HK-2 (cell line): ENCODE data around the gene ACTBL2.
A peak's percentile ranks its signal among the peaks of the same experiment; 100 is the strongest.

Experiments used
- DNase-seq: peaks from one replicate; pipeline ENCODE4 v3.0.0-alpha.2; 2018; ENCODE audit not compliant: unreplicated experiment

Gene ACTBL2

GRCh38 chr5:57448751-57449150, 33.9 kb downstream of the ACTBL2 start:
- DNase-seq = no peak

GRCh38 chr5:57448287-57448686, 34.3 kb downstream of the ACTBL2 start:
- no peak for DNase-seq

GRCh38 chr5:57447658-57448057, 35.0 kb downstream of the ACTBL2 start:
- DNase-seq = no peak

DNA sequence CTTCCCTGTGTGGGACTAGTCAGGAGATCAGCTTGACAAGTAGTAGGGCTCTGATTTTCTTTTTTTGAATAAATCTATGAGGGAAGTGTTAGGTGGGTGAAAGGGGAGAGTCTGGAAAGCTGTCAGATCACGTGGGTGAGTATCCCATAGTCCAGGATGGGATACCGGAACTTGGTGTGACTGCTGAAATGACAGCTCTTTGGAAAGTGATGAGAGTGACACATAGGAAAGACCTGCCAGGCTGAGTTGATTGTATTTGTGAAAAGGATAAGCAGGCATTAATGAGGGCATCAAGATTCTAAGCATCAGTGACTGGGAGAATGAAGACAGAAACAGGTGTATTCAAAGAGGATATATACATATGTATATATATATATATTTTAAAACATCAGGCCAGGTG, 35.6 kb downstream of the ACTBL2 start:
- no peak for DNase-seq

DNA sequence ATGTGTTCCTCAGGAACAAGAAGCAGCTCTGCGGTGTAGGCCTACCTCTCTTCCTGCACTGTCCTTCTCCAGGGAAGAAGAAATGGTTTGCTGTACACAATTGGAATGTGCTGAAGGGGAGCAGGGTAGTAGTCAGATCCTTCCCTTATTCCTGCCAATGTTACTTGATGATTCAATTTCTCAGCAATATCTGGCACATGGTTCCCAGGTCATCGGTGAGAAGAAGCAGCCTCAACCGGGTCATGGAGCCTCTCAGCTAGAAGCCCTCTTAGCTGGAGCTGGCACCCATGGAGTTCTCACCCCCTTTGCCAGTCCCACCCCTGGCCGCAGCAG, 36.9 kb downstream of the ACTBL2 start:
- no peak for DNase-seq

DNA sequence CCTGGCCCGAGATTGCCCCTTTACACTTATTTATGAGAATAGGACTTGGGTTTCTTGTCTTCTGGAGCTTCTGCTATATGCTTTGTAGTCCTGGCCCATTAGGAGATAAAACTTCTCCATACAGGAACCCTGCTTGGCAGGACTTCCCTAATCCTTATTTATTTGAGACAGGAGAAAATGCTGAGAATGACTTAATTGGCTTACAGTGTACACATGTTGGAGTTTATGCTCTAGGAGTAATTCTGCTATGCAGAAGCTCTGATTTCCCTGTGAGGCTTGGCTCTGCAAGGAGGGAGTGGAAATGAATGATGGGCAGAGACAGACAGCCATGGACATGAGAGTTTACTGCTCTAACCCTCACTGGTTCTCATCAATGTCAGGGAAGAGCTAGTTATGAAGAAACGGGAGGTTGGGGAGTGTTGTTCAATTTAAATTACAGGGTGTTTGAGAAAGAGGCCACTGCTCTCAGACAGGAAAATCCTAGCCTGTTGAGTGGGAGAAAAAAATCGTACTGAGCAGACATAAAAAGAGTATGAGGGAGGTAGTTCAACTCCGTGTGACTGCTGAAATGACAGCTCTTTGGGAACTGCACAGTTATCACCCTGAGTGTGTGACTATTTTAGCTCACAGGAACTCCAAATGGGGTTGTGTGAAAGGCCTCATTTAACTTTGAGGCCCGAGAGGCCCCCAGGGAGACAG, 37.5 kb downstream of the ACTBL2 start:
- no peak for DNase-seq

DNA sequence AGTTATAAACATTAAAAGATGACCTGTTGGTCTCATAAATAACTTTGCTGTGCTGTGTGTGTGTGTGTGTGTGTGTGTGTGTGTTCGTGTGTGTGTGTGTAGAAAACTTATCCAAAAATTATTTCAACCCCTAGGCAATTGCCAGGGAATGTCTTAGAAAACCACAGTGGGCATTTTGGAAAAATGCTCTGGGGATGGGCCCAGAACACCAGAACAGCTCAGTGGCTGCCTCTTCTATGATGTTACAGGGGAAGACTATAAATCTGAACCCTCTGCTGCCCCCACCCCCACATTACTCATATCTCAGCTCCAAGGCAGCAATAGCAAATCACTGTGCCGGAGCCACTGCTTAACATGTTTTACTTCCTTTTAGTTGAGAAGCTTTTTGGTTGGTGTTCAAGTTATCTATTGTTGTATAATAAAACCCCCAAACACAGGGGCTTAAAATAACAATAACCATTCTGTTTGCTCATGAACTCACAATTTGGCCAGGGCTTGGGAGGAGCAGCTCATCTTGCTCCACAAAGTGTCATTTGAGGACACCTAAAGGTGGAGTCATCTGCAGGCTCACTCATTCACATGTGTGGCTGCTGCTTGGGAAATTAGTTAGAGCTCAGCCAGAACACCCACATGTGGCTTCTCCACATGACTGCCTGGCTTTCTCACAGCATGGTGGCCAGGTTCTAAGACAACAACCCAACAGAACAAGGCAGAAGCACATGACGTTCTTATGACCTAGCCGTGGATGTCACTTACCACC, 40.4 kb downstream of the ACTBL2 start:
- peak; percentile 47 for DNase-seq

DNA sequence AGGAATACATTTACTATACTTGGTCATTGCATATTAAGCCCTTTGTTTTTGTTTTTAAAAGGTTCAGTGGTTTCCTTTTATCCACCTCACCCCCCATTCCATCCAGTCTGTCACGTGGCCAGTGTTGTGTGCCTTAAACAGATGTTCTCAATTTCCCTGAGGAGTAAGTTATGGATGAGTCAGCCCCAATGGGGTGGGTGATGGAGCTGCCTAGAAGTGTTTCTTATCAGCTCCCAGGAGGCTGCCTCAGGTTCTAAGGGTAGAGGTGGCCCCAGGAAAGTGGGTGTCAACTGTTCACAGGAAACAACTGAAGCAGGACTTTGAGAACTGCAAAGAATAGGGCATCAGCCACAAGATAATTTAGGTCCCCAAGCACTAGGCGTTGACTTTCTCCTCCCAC, 41.1 kb downstream of the ACTBL2 start:
- peak; percentile 33 for DNase-seq

DNA sequence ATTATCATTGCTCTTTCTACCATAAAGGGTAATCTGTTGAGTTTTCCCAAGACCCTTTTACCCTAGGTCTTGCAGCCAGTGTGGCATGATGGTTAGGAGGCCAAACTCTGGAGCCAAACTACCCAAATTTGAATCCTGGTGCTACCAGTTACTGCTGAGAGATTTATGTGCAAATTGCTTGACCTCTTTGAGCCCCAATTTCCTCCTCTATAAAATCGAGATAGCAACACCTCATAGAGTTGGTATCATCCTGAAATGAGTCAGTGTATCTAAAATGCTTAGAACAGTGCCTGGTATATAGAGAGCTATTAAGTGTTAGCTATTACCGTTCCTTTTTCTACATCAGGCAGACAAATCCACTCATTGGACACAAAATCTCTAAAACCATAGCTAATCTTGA, 43.0 kb downstream of the ACTBL2 start:
- no peak for DNase-seq

GRCh38 chr5:57437976-57438805, 44.4 kb downstream of the ACTBL2 start:
- no peak for DNase-seq

DNA sequence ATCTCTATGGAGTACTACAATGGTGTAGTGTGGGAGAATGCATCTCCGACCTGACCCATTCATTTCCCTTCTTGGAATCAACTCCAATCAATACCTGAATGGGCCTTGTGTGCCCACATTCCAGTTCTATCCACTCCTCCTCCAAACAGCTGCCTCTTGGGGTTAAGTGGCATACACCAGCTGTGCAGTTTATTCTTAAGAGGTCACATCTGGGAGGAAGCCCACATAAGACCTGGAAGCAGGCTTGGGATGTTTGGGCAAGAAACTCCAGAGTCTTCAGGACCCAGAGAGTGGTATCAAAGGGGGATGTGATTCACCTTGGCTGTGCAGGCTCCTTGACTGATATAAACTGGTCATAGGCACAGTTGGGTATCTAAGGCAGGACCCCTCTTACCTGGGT, 46.0 kb downstream of the ACTBL2 start:
- DNase-seq = no peak

GRCh38 chr5:57435701-57436134, 46.9 kb downstream of the ACTBL2 start:
- DNase-seq = no peak

GRCh38 chr5:57434683-57435082, 47.9 kb downstream of the ACTBL2 start:
- no peak for DNase-seq

GRCh38 chr5:57434227-57434640, 48.4 kb downstream of the ACTBL2 start:
- DNase-seq = no peak

- no peak for DNase-seq
Measured at GRCh38 chr5:57432876-57433275, 49.7 kb downstream of the ACTBL2 start.

GRCh38 chr5:57431759-57432158, 50.9 kb downstream of the ACTBL2 start:
- DNase-seq = no peak
